DMS 273 (cell line): ENCODE results near the gene WDR91.

Experiments
- DNase-seq: peaks from one replicate; lab custom pipeline; 2025; ENCODE audit not compliant: unreplicated experiment; lab: John Stamatoyannopoulos, UW

Gene WDR91

DNA sequence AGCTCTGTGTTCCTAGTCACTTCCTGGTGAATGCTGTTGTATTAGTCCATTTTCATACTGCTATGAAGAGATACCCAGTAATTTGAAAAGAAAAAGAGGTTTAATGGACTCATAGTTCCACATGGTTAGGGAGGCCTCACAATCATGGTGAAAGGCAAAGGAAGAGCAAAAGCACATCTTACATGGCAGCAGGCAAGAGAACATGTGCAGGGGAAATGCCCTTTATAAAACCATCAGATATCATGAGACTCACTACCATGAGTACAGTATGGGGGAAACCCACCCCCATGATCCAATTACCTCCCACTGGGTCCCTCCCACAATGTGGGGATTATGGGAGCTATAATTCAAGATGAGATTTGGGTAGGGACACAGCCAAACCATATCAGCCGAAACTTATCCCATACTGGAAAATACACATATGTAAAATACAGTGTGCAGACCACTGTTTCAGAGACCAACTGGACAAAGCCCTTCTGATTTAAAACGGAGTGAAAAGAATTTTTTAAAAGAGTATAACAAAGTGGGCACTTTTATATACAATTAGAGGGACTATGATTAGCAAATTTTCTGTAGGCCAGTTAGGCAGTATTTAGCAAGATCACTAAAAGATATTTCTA, 48.8 kb downstream of the WDR91 start:
- DNase-seq, result no peak

DNA sequence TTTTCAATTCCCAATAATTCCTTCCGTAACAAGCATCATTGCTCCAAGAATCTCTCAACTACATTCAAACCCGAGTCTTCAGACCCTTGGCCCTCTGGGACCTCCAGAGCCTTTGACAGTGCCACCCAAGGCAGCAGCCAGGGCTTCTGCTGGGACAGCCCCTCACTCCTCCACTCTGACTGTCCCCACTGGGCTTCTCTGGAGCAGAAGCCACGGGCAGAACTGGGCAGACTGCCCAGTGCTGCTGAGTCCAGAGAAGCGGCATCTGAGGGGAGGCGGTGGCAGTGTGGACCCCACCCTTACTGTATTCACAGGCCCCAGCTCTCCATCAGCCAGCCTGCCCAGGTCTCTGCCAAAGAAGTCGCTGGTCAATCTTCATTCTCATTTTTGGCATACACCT, 49.7 kb downstream of the WDR91 start:
- peak; percentile 38 for DNase-seq

DNA sequence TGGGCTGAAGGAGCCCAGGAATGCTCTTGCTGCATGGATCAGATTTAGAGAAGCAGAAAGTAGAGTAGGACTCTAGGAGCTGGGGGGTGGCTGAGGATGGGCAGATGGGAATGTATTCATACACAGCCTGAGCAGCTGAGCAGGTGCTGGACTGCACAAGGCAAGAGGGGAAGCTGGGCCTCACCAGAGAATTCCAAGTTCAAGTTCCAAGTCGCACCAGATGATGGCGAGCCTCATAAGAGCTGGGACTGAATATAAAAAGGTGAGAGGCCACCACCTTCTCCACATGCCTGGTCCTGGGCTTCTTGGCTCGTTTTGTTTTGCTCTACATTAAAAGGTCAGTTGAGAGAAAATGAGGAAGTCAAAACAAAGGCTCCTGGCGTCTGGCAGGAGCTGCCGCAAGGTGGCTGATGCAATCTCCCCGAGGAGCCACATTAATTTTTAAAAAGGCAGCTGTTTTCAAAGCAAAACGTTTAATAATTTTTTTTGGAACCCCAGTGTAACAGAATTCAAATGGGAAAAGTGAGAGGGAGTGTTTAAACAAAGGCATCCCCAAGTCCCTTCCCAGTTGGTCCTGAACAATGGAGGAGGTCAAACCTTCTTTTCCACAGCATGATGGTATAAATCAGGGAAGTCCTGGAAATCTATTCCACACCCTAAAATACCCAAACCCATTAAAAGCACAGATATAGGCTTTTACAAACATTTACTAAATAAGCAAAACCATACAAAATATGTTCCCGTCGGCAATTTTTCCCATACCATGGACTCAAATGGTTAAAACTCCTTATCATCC, 50.3 kb downstream of the WDR91 start:
- DNase-seq, result peak; percentile 73

DNA sequence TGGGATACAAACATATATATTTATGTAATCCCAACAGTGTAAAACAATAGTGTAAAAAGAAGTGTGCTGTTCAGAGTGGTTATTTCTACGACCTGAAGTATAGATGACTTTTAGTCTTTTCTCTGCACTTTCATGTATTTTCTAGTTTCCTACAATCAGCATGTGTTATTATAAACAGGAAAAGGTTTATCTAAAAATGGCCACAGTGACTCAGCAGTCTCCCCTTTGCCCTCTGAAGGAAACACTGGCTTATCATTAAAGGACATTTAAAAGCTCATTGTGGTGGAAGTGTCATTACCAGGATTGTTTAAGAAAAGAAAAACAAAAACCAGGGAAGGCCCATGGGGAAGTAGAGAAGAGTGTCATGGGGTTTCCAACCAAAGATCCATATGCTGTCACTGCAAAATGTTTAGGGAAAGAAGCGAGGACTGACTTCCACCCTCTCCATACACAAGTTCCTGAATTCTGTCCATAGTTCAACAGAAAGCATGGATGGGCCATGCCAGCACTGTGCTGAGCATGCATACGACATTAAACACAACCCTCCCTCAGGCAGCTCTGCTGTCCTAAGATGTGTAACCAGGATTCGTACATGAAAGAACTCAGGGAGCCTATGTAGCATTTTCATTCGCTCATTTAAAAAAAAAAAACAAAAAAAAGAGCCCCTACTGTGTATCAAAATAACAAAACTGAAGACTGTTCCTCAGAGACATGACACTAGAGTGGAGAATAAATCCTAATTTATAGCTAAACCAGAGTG, 51.0 kb downstream of the WDR91 start:
- no peak for DNase-seq

DNA sequence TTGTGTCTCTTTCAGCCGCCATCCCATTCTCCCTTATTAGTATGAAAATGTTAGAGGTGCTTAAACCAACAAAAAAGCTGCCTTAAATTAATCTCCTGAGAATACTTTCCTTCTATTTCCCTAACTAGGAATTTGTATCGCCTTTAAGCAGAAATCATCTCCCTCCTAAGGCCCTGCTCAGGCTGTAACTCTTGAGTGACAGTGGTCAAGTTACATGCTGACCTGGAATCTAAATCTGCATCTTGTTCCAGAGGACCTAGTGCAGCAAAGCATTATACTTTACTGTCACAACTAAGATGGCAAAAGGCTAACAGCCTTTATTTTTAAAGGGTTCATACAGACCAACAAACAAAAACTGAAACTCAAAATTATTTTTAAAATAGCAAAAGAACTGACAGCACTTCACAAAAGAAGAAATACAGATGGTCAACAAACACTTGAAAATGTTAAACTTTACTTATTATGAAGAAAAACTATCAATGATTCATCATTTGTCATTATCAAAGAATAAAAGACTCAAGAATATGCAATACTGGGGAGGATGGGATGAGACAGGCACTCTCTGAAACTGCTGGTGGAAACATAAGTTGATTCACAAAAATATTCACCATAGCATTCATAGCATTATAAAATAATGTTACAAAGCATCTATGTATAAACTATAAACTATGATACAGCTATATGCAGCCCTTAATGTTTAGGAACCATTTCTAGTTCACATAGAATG, 51.8 kb downstream of the WDR91 start:
- DNase-seq, result no peak

DNA sequence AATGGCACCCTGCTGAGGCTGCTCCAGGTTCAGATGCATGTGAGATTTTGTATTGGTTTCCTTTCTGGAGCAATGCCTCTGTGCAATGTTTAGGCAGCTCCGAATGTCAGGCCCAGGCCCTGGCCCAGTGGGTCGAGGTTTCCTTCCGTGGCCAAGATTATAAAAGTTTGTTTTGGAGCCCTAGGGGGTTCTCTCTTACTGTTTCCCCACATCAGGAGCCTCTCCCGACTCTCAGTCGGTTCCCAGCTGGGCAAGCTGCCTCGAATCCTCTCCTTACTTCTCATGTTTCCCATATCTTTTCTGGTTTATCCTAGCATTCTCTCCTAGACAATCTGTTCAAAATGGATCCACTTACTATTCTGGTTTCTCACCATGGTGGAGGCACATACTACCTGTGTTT, 52.5 kb downstream of the WDR91 start:
- no peak for DNase-seq

DNA sequence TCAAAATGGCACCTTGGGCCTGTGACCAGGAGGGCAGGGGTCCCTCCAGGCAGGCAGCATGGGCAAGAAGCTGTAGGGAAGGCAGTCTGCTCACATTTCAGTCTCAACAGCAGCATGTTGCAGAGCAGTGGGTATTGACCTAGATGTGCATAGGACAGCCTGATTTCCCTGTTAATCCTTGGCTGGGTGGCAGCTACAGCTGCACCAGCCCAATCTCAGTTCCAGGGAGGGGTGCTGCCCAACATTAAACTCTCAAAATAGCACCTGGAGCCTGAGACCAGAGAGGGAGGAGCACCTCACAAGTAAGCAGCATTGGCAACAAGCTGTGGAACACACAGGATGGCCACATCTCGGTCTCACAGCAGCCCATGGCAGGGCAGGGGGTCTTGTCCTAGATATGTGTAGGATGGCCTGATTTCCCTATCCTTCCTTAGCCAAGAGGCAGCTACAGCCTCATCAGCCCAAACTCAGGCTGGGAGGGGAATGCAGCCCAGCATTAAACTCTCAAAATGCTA, 53.1 kb downstream of the WDR91 start:
- DNase-seq, result no peak

DNA sequence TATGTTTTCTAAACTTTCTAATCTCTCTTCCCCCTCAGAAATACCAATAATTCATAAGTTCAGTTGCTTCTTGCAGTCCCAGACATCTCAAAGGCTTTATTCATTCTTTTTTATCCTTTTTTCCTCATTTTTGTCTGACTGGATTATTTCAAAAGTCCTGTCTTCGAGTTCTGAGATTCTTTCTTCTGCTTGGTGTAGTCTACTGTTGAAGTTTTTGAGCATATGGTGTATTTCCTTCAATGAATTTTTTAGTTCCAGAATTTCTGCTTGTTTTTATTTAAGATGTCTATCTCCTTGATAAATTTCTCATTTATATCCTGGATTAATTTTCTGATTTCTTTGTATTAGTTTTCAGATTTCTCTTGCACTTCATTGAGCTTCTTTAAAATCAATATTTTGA, 55.0 kb downstream of the WDR91 start:
- DNase-seq, result no peak

DNA sequence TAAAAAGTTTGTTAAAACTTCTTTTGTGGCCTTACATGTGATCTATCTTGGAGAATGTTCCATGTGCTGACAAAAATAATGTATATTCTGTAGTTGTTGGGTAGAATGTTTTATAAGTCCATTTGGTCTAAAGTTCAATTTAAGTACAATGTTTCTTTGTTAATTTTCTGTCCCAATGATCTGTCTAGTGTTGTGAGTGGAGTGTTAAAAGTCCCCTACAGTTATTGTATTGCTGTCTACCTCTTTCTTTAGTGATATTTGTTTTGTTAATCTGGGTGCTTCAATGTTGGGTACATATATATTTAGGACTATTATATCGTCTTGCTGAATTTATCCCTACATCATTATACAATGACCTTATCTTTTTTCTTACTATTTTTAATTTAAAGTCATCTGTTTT, 56.6 kb downstream of the WDR91 start:
- DNase-seq, result no peak

DNA sequence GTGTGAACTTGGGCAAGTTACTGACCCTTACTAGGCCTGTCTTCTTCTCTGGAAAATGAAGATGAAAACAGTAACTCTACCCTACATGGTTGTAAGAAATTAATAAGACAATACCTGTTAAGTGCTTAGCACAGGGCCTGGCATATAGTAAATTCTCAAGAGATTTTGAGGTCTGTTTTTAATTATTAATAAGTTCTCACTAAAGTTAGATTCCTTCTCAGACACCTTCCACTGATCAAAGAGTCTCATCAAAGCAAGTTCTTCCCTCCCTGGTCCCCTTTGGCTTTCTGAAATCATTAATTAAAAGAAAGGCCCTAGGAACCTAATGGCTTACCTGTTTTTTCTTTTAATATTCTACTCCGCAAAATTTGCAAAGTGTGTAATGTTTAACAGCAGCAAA, 58.9 kb downstream of the WDR91 start:
- no peak for DNase-seq

DNA sequence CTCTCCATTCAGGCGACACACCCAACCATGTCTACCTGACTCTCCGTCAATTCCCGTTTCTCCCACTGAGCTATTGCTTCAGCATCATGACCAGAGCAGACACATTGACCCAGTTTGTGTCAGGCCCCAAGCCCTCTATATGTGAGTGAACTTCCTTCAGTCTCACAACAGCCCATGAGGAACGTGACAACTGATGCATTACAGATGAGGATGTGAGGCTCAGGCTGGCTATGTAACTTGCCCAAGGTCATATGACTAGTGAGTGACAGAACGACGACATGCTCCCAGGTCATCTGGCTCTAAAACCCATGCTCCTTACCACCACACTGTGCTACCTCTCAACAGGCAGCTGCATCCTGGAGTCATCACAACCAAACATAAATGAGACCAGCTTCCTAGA, 59.8 kb downstream of the WDR91 start:
- DNase-seq, result no peak

DNA sequence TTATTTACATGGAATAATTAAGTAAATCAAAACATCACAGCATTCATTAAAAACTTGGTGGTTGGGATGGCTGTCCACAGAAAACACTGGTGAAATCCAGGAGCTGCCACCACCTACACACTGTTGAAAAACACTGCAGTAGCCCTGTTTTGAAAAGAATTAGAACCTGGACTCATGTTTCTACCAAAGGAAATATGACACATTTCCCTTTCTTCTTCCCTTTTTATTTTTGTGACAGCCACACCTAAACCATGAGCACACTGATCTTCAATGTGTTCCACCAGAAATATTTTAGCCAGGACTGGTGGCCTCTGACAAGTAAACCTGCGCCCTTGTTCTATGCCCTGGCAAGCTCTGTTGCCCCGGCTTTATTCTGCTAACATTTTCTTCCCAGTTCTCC, 60.2 kb downstream of the WDR91 start:
- no peak for DNase-seq

DNA sequence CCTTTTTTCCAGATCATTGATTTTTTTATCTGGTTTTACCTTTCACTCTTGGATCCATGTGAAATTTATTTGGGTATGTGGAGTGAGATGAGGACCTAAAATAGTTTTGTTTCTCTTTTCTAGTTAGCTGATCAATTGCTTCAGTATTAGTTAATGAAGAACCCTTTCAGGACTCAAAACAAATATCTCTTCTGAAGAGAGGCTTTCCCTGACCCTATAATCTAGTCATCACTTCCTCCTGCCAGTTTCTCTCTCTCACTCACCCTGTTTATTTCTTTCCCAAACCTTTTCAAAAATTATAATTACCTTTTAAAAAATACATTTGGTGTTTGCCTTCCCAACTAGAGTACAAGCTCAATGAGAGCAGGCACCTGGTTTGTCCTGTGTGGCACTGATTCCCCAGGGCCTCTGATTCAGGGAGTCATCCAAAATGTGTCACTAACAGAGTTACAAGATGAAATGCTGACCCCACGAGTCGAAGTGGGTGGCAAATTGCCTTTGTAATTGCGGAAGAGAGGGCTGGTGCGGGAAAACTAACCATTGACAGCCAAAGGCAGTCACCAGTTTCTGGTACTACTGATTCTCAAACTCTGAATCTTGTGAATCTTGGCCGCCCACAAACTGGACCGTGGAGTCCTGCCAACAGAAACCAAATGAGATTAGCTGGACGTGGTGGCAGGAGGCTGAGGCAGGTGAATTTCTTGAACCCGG, 61.1 kb downstream of the WDR91 start:
- no peak for DNase-seq

DNA sequence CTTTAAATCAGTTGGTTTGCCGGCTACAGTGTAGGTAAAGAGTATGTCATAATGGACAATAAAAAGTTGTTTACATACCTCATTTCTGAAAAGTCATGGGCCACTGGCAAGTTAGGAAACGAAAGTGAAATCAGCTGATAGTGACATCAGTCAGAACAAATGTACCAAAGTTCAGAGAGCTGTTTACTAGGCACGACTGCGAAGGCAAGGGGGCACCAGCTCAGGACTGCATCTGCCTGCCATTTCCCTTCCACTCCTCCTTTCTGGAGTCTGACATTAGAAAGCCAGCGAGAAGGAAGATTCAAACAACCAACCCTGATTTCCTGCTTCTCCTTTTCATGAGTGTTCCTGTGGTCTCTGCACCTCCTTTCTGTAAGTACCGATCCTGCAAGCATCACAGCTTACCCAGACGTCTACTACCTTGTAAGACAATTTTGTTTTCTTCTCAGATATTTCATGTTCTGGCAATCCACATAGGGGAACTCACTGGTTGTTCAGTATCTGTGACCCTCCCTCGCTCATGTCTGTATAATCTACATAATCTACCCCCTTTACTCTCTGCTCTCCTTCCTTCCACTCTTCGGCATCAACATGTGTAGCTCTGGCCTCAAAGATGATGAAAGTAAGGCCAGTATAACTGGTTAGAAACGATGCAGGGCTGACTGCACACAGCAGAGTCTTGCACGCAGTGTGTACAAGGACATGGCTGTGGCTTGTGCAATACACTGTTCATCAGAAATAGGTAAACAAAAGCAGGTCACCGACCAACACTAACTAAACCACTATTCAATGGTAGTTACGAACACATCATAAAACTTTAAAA, 63.2 kb downstream of the WDR91 start, which contains the start of gene TMEM140:
TMEM140 (plus strand) TSS at position 174 of the 823 bp plus-strand sequence. CDS start 16,370 bp downstream, outside the sequence.
- DNase-seq, result no peak

DNA sequence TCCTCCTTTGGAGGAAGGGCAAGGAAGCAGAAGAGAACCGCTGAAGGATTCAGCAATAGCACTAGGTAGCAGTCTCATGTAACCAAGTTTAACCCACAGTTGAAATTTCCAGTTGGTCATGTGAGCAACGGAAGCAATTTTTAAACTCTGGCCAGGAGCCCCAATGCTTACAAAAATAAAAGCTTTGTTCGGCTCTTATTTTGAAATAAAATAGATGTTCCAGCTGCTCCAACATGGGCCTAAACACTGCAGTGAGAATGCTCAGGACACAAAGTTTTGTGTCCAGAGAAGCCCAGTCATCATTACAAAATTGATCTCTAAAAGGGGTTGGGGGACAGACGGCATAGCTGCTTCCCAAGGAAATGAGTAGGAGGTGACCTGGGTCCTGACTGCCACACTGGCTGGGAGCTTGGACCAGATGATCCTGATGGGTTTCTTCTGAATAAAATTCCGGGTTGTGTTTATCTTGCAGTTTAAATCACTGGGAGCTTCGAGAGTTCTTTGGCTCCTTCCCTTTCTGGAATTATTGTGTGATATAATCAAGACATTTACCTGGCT, 63.9 kb downstream of the WDR91 start:
- DNase-seq, result no peak

DNA sequence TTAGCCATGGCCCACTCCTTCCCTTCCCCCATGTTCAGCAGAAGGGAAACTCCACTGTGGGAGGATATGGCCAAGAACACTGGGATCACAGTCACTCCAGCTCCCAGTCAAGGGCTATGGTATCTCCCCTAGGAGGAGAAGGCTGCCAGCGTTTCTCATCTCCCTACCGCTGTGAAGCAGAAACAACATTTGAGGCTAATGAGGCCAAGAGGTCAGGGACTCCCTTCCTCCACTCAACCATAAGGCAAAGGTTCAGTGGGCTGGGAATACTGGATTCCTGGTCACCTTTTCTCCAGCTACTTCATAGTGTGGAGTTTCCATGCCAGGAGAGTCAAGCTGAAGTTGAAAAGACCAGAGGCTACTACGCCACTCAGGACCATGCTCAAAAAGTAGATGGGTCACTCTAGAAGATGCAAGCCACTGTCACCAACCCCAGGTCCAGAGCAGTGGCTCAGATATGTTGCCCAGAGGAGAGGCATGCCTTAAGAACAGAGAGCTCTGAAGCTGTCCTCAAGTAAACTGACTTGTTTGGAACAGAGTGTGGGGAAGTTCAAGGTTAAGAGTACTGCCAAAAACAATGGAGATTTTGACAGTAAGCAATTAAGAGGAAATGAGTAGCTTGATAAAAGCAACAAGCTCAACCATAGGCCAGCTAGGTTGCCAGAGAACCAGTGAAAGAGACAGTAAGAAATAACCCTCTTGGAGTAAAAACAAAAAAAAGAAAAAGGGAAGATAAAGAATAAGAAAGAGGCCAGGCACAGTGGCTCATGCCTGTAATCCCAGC, 67.2 kb downstream of the WDR91 start:
- no peak for DNase-seq
